ENCODE data around the gene GRK1. TPM values are rescaled to one million over a fixed set of nuclear protein-coding genes. Genes with fewer than 3 reads are reported as not detected.

Gene GRK1
- total and polyA plus RNA-seq, 10 donors = not detected

DNA sequence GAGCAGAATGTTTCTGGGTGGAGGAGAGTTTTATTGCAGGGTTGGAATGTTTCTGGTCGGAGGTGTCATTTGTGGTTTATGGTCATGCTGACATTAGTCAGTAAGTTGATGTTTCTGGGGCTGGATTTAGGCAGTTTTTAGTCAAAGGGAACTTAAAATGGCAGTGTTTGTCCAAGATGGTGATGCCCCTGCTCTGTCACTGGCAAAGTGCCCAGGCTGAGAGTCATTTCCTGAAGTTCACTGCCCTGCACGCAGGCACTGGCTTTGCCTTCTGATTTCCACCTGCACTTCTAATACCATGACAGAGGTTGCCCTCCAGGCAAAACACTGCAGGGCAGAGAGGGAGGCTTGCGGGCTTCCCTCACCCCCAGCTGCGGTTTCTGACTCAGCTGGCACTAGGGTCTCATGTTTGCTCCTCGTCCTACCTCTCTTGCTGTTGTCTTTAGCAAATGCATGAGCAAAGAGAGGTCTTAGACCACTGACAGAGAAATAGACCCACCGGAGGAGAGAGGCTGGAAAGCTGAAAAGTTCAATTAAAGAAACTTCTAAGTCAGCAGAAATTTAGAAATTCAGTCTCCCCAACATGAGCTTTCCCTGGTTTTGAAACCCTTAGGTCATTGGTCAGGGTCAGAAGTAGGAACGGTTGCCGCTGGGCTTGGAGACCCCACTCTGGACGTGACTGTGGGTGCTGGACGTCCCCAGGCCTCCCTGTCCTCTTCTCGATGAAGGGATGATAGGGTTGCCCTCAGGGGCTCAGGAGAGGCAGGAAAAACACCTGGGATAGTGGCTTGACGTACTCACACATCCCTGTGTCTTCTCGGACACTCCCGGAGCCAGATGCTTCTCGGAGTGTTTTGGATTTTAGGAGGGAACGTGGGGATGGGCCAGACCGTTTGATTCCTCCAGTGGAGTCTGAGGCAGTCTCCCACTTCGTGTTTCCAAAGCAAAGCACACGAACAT is 118.3 kb downstream of the GRK1 start:
- 78 to 87% (median 83%) methylated on average over 19 of the region's 19 CpGs for WGBS, 5 donors
- Histone ChIP-seq H3K4me1 (no peaks in the 10 kb centered on the region), H3K27me3 (replicated peaks in 1 of 7) (peaks cover 0 to 6% (median 0%) of the 10 kb centered on the region in 7 donors), H3K27ac (no peak overlapping the region), H3K36me3 (no peaks in the 10 kb centered on the region), H3K9me3 (no peaks in the 10 kb centered on the region), H3K4me3 (no peak overlapping the region)
- intact Hi-C loops (cut with DNase I; ENCODE audit: low total_unique reads) = no loop called here
- TF ChIP-seq POLR2AphosphoS5 (IDR thresholded peaks at IDR 0.05) (no peak), POLR2A (IDR thresholded peaks at IDR 0.05) (no peak)
- TF ChIP-seq, protein P1, sequence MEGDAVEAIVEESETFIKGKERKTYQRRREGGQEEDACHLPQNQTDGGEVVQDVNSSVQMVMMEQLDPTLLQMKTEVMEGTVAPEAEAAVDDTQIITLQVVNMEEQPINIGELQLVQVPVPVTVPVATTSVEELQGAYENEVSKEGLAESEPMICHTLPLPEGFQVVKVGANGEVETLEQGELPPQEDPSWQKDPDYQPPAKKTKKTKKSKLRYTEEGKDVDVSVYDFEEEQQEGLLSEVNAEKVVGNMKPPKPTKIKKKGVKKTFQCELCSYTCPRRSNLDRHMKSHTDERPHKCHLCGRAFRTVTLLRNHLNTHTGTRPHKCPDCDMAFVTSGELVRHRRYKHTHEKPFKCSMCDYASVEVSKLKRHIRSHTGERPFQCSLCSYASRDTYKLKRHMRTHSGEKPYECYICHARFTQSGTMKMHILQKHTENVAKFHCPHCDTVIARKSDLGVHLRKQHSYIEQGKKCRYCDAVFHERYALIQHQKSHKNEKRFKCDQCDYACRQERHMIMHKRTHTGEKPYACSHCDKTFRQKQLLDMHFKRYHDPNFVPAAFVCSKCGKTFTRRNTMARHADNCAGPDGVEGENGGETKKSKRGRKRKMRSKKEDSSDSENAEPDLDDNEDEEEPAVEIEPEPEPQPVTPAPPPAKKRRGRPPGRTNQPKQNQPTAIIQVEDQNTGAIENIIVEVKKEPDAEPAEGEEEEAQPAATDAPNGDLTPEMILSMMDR (IDR thresholded peaks at IDR 0.05 in 8 of 11, conservative IDR thresholded peaks at IDR 0.05 in 3 of 11) = no peak
- DNase-seq = peak; percentile 39

DNA sequence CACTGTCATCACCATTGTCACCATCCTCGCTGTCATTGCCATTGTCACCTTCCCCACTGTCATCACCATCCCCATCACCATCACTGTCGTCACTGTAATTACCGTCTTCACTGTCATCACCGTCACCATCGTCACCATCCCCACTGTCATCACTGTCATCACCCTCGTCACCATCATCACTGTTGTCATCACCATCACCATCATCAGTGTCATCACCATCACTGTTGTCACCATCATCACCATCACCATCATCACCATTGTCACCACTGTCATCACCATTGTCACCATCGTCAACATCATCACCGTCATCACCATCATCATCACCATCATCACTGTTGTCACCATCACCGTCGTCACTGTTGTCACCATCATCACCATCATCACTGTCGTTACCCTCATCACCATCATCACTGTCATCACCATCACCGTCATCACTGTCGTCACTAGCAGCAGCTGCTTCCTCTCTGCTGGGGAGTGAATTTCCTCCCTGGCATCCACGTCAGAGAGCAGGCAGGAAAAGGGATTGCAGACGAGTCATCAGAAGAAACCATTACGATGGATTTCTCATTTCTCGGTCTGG is 119.3 kb downstream of the GRK1 start:
- intact Hi-C loops (cut with DNase I; ENCODE audit: low total_unique reads) = no loop called here
- 70 to 81% (median 75%) methylated on average over 17 of the region's 17 CpGs for whole genome bisulfite sequencing, 5 donors
- peak; percentile 38 for DNase-seq
- no peak overlapping the region for H3K27ac ChIP-seq
- H3K9me3 ChIP-seq = no peaks in the 10 kb centered on the region
- H3K27me3 ChIP-seq (replicated peaks in 1 of 7) = peaks cover 0 to 6% (median 0%) of the 10 kb centered on the region in 7 donors
- H3K4me3 ChIP-seq = no peak overlapping the region
- no peaks in the 10 kb centered on the region for H3K36me3 ChIP-seq
- TF ChIP-seq POLR2AphosphoS5 (IDR thresholded peaks at IDR 0.05) = no peak
- TF ChIP-seq, protein P1 (IDR thresholded peaks at IDR 0.05 in 8 of 11, conservative IDR thresholded peaks at IDR 0.05 in 3 of 11) = no peak
- TF ChIP-seq POLR2A (IDR thresholded peaks at IDR 0.05) = no peak
- no peaks in the 10 kb centered on the region for H3K4me1 ChIP-seq

Other genes with a start within 250 kb of the GRK1 start
- gene ADPRHL1, start 213.7 kb upstream of the GRK1 start, total RNA-seq = 1 to 10 TPM in 6 of 7 donors, under 1 TPM in 1; 0.74 to 4.3 (median 2.0) TPM
- 1 to 10 TPM in 1 of 3 donors, under 1 TPM in 2; 0.52 to 1.1 (median 0.68) TPM for gene ADPRHL1, start 213.7 kb upstream of the GRK1 start, polyA plus RNA-seq
- 10 to 100 TPM; 22.7 to 33.1 (median 26.3) TPM for gene DCUN1D2, start 176.5 kb upstream of the GRK1 start, total RNA-seq
- gene DCUN1D2, start 176.5 kb upstream of the GRK1 start, polyA plus RNA-seq = 10 to 100 TPM in 2 of 3 donors, 1 to 10 TPM in 1; 6.3 to 12.7 (median 11.1) TPM
- 10 to 100 TPM; 47.5 to 91.7 (median 59.4) TPM for gene TFDP1, start 82.5 kb upstream of the GRK1 start, total RNA-seq
- 10 to 100 TPM; 21.7 to 42.4 (median 40.1) TPM for gene TFDP1, start 82.5 kb upstream of the GRK1 start, polyA plus RNA-seq
- gene ATP4B, start 9.0 kb upstream of the GRK1 start, total RNA-seq = under 1 TPM in 3 of 7 donors, not detected in 4; 0.32 to 0.46 (median 0.43) TPM
- under 1 TPM; 0.09 to 0.15 (median 0.13) TPM for gene ATP4B, start 9.0 kb upstream of the GRK1 start, polyA plus RNA-seq
- 10 to 100 TPM in 6 of 7 donors, 1 to 10 TPM in 1; 5.7 to 26.9 (median 22.2) TPM for gene TMEM255B, start 92.0 kb downstream of the GRK1 start, total RNA-seq
- gene TMEM255B, start 92.0 kb downstream of the GRK1 start, polyA plus RNA-seq = 10 to 100 TPM in 2 of 3 donors, 1 to 10 TPM in 1; 6.0 to 13.0 (median 10.3) TPM
- gene GAS6, start 196.9 kb downstream of the GRK1 start, total RNA-seq = 10 to 100 TPM; 22.0 to 54.5 (median 39.3) TPM
- 10 to 100 TPM; 16.7 to 33.5 (median 18.4) TPM for gene GAS6, start 196.9 kb downstream of the GRK1 start, polyA plus RNA-seq